ENCODE measurements around the gene COL20A1.

The COL20A1 gene

GRCh38 chr20:63287697-63288580, 5.0 kb upstream of the COL20A1 start:
- Histone ChIP-seq H3K27me3 (ENCODE audit: insufficient read depth, poor library complexity, severe bottlenecking) (no peaks in the 10 kb centered on the region), H3K4me1 (ENCODE audit: insufficient read depth, poor library complexity, severe bottlenecking) (no peaks in the 10 kb centered on the region), H3K27ac (ENCODE audit: poor library complexity, severe bottlenecking) (no peak overlapping the region), H3K36me3 (ENCODE audit: low read depth) (peaks cover 50% of the 10 kb centered on the region), H3K9me3 (ENCODE audit: severe bottlenecking) (no peaks in the 10 kb centered on the region), H3K4me3 (ENCODE audit: severe bottlenecking) (no peak overlapping the region)
- no peak for ATAC-seq (ENCODE audit: low read depth)
- TF ChIP-seq CTCF (IDR thresholded peaks at IDR 0.05; ENCODE audit: poor library complexity, severe bottlenecking): no peak
- peak; percentile 90 for DNase-seq (ENCODE audit: low spot score)

GRCh38 chr20:63288581-63289251, 4.3 kb upstream of the COL20A1 start:
- ATAC-seq (ENCODE audit: low read depth): no peak
- Histone ChIP-seq H3K4me1 (ENCODE audit: insufficient read depth, poor library complexity, severe bottlenecking) (no peaks in the 10 kb centered on the region), H3K9me3 (ENCODE audit: severe bottlenecking) (no peaks in the 10 kb centered on the region), H3K4me3 (ENCODE audit: severe bottlenecking) (no peak overlapping the region), H3K27ac (ENCODE audit: poor library complexity, severe bottlenecking) (no peak overlapping the region), H3K36me3 (ENCODE audit: low read depth) (peaks cover 43% of the 10 kb centered on the region), H3K27me3 (ENCODE audit: insufficient read depth, poor library complexity, severe bottlenecking) (no peaks in the 10 kb centered on the region)
- TF ChIP-seq CTCF (IDR thresholded peaks at IDR 0.05; ENCODE audit: poor library complexity, severe bottlenecking): no peak
- DNase-seq (ENCODE audit: low spot score): peak; percentile 88

GRCh38 chr20:63289311-63290135, 3.5 kb upstream of the COL20A1 start:
- DNase-seq (ENCODE audit: low spot score) (peak; percentile 81), ATAC-seq (ENCODE audit: low read depth) (no peak)
- Histone ChIP-seq H3K27me3 (ENCODE audit: insufficient read depth, poor library complexity, severe bottlenecking) (peaks cover 4% of the 10 kb centered on the region), H3K4me3 (ENCODE audit: severe bottlenecking) (no peak overlapping the region), H3K27ac (ENCODE audit: poor library complexity, severe bottlenecking) (no peak overlapping the region), H3K4me1 (ENCODE audit: insufficient read depth, poor library complexity, severe bottlenecking) (no peaks in the 10 kb centered on the region), H3K9me3 (ENCODE audit: severe bottlenecking) (no peaks in the 10 kb centered on the region), H3K36me3 (ENCODE audit: low read depth) (peaks cover 42% of the 10 kb centered on the region)
- no peak for TF ChIP-seq CTCF (IDR thresholded peaks at IDR 0.05; ENCODE audit: poor library complexity, severe bottlenecking)

GRCh38 chr20:63290136-63290676, 2.8 kb upstream of the COL20A1 start:
- H3K4me3 ChIP-seq (ENCODE audit: severe bottlenecking): no peak overlapping the region
- H3K36me3 ChIP-seq (ENCODE audit: low read depth): peaks cover 37% of the 10 kb centered on the region
- no peaks in the 10 kb centered on the region for H3K9me3 ChIP-seq (ENCODE audit: severe bottlenecking)
- H3K4me1 ChIP-seq (ENCODE audit: insufficient read depth, poor library complexity, severe bottlenecking): no peaks in the 10 kb centered on the region
- peaks cover 11% of the 10 kb centered on the region for H3K27me3 ChIP-seq (ENCODE audit: insufficient read depth, poor library complexity, severe bottlenecking)
- no peak for TF ChIP-seq CTCF (IDR thresholded peaks at IDR 0.05; ENCODE audit: poor library complexity, severe bottlenecking)
- no peak overlapping the region for H3K27ac ChIP-seq (ENCODE audit: poor library complexity, severe bottlenecking)
- peak; percentile 85 for DNase-seq (ENCODE audit: low spot score)
- ATAC-seq (ENCODE audit: low read depth): no peak
